Activated T-cell treated with anti-CD3 and anti-CD28 coated beads, Interleukin-2, amount 50 U/mL, for 48 hours (primary cell): ENCODE data around the gene CD274.
"Not testable (repeated sequence)": the region's sequence is repeated elsewhere in the genome, so short reads cannot be mapped to it uniquely, and the experiment has no call there.

Source experiments
- DNase-seq, 2 experiments: peaks; one replicate each; pipeline ENCODE4 v3.0.0-alpha.2; 2020

The CD274 gene

GRCh38 chr9:5468850-5469249, 18.5 kb downstream of the CD274 start:
- DNase-seq, result no peak

- DNase-seq, result no peak
These were observed 19.8 kb downstream of the CD274 start for GRCh38 chr9:5470122-5470521.

GRCh38 chr9:5470816-5471215, 20.5 kb downstream of the CD274 start:
- no peak for DNase-seq

GRCh38 chr9:5475611-5476010, 25.3 kb downstream of the CD274 start:
- not testable (repeated sequence) for DNase-seq

- peak in 1 of 2 experiments; percentile 18 for DNase-seq
These were observed 27.9 kb downstream of the CD274 start for GRCh38 chr9:5478206-5478605.

GRCh38 chr9:5479994-5480694, 29.8 kb downstream of the CD274 start:
- DNase-seq, result no peak

- no peak for DNase-seq
These were observed 30.6 kb downstream of the CD274 start for GRCh38 chr9:5480919-5481318.

GRCh38 chr9:5481322-5482040, 31.1 kb downstream of the CD274 start:
- DNase-seq, result no peak

- DNase-seq, result no peak
These were observed 31.9 kb downstream of the CD274 start for GRCh38 chr9:5482194-5482593.

GRCh38 chr9:5483306-5483705, 33.0 kb downstream of the CD274 start:
- no peak for DNase-seq

GRCh38 chr9:5485378-5486085, 35.2 kb downstream of the CD274 start:
- DNase-seq, result no peak

GRCh38 chr9:5486988-5487387, 36.6 kb downstream of the CD274 start:
- DNase-seq, result no peak

GRCh38 chr9:5488221-5489008, 38.1 kb downstream of the CD274 start:
- DNase-seq, result no peak

GRCh38 chr9:5489630-5490490, 39.5 kb downstream of the CD274 start:
- DNase-seq, result no peak

- DNase-seq, result peak in 1 of 2 experiments; percentile 42
These were observed 42.8 kb downstream of the CD274 start for GRCh38 chr9:5492965-5493678.

GRCh38 chr9:5493679-5494511, 43.6 kb downstream of the CD274 start:
- peak; percentile 46 to 63 for DNase-seq

- DNase-seq, result not testable (repeated sequence)
These were observed 44.4 kb downstream of the CD274 start for GRCh38 chr9:5494765-5495164.

GRCh38 chr9:5499157-5499556, 48.8 kb downstream of the CD274 start:
- DNase-seq, result no peak

GRCh38 chr9:5499889-5500398, 49.6 kb downstream of the CD274 start:
- no peak for DNase-seq
